K562 treated with DMSO at 1 percent for 48 hours (cell line): ENCODE results near the gene HPGD. TPM values are rescaled to one million over a fixed set of nuclear protein-coding genes. Genes with fewer than 3 reads are reported as not detected.

Experiments
- total RNA-seq: library from RNA; unstranded; fragments of 300-600 nt; gene quantifications from 2 replicates; pipeline ENCODE4 v1.2.3, GENCODE V29; 2022; ENCODE audit warnings: low replicate concordance; ENCODE audit errors: extremely low read depth

HPGD gene
- not detected in 2 replicates for total RNA-seq

DNA sequence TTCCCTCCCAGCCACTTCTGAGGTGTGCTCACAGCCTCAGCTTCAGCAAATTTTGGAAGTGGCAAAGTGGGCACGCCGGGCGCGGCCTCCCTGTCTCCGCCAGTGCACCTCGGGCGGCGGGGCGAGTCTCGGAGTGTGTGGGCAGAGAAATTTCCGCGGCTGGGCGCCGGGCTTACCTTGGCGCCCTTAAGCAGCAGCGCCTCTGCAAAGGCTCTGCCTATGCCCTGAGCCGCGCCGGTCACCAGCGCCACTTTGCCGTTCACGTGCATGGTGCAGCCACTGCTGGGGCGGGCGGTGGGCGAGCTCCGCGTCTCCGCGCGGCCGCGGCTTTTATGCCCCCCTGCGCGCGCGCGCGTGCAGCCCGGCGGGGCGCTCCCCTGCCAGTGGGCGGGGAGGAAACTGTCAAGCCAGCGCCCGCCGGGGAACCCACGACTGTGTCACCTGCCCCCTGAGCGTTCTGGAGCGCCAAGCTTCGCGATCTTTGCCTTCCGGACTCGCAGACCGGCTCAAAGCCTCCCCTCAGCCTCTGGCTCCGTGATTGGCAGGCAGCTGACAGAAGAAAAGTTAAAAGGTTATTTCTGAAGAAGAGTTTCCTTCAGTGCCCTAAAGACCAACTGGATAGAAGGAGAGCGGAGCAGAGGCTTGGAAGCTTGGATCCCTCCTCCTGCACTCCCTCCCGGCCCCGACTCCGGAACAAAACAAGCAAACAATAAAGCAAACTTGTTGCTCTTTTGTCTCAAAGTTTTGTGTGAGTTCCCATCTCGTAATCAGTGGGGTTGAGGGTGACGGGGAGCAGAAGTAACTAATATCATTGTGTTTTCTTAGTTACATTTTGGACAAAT lies at the start of gene HPGD:
HPGD (minus strand) TSS at position 306 of the 842 bp plus-strand sequence; CDS start at position 269, 37 bp downstream.

Other genes starting within 250 kb of the HPGD start
- not detected in 2 replicates for gene FBXO8, start 238.8 kb downstream of the HPGD start, total RNA-seq
- gene CEP44, start 238.6 kb downstream of the HPGD start, total RNA-seq = not detected in 2 replicates